Activated CD8-positive, alpha-beta T cell treated with anti-CD3 and anti-CD28 coated beads, Interleukin-2, amount 10 ng/mL, durations not matched to agents 7 days and 5 days (primary cell): Measurements from ENCODE around the gene SPIN3. TPM values are rescaled to one million over a fixed set of nuclear protein-coding genes. Genes with fewer than 3 reads are reported as not detected.
"Not testable (repeated sequence)": the region's sequence is repeated elsewhere in the genome, so short reads cannot be mapped to it uniquely, and the experiment has no call there.

Source experiments
- ATAC-seq: fragments of 150-1000 bp; cut with Tn5 transposase; one replicate; pipeline ENCODE4 v1.10.0; 2021; ENCODE audit warnings: moderate library complexity
- CTCF ChIA-PET: fragments of 350-600 bp; sonication (Branson Sonifier 250); formaldehyde crosslinking; loops from one replicate; lab custom pipeline; 2021; ENCODE audit warnings: antibody characterized with exemption; lab: Charles Lee
- POLR2A ChIA-PET: fragments of 350-600 bp; sonication (Branson Sonifier 250); formaldehyde crosslinking; loops from one replicate; lab custom pipeline; 2021; ENCODE audit warnings: antibody characterized with exemption; lab: Charles Lee
- DNase-seq: peaks from one replicate; pipeline ENCODE4 v3.0.0-alpha.2; 2020
- H3K27ac Mint-ChIP-seq: one replicate; pipeline ENCODE4 v1.8.0; 2021; ENCODE audit warnings: mild to moderate bottlenecking, mixed read lengths
- H3K27me3 Mint-ChIP-seq: one replicate; pipeline ENCODE4 v1.8.0; 2021; ENCODE audit warnings: low read depth, mixed read lengths
- H3K36me3 Mint-ChIP-seq: one replicate; pipeline ENCODE4 v1.8.0; 2021; ENCODE audit warnings: low read depth, mixed read lengths
- H3K4me1 Mint-ChIP-seq: one replicate; pipeline ENCODE4 v1.8.0; 2021; ENCODE audit warnings: low read depth, mixed read lengths
- H3K4me3 Mint-ChIP-seq: one replicate; pipeline ENCODE4 v1.8.0; 2021; ENCODE audit warnings: mild to moderate bottlenecking, mixed read lengths
- H3K9me3 Mint-ChIP-seq: one replicate; pipeline ENCODE4 v1.8.0; 2022; ENCODE audit warnings: mixed read lengths; ENCODE audit not compliant: insufficient read depth
- total RNA-seq, 2 experiments: library from RNA; stranded (reverse); gene quantifications; one replicate each; pipeline ENCODE4 v1.2.3, GENCODE V29; 2021

The SPIN3 gene
- total RNA-seq, 2 experiments from 2014 or later, result 5.9 to 7.2 TPM

GRCh38 chrX:56947699-56948098 is 47.6 kb downstream of the SPIN3 start:
- Mint-ChIP-seq H3K9me3 (no peaks in the 10 kb centered on the region), H3K4me1 (no peaks in the 10 kb centered on the region), H3K4me3 (no peak overlapping the region), H3K27ac (no peak overlapping the region), H3K36me3 (no peaks in the 10 kb centered on the region), H3K27me3 (no peaks in the 10 kb centered on the region)
- CTCF ChIA-PET, result no interaction called here
- POLR2A ChIA-PET, result no interaction called here
- no peak for ATAC-seq
- DNase-seq, result no peak

- CTCF ChIA-PET, POLR2A ChIA-PET, H3K36me3 Mint-ChIP-seq, H3K4me1 Mint-ChIP-seq, ATAC-seq, H3K27ac Mint-ChIP-seq, H3K9me3 Mint-ChIP-seq, H3K27me3 Mint-ChIP-seq, DNase-seq, H3K4me3 Mint-ChIP-seq: not testable (repeated sequence)
These were observed 49.1 kb downstream of the SPIN3 start for GRCh38 chrX:56946201-56946600.

- not testable (repeated sequence) for H3K9me3 Mint-ChIP-seq, H3K4me3 Mint-ChIP-seq, DNase-seq
These were observed 50.1 kb downstream of the SPIN3 start for GRCh38 chrX:56945226-56945625.

GRCh38 chrX:56943264-56943663 is 52.1 kb downstream of the SPIN3 start:
- Mint-ChIP-seq H3K27me3 (no peaks in the 10 kb centered on the region), H3K4me3 (no peak overlapping the region), H3K36me3 (no peaks in the 10 kb centered on the region), H3K4me1 (no peaks in the 10 kb centered on the region), H3K27ac (no peak overlapping the region), H3K9me3 (no peaks in the 10 kb centered on the region)
- ChIA-PET POLR2A (no interaction called here), CTCF (no interaction called here)
- ATAC-seq (no peak), DNase-seq (no peak)

More at GRCh38 chrX:56945226-56945625, 50.1 kb downstream of the SPIN3 start:
- H3K4me1 Mint-ChIP-seq, H3K27me3 Mint-ChIP-seq, POLR2A ChIA-PET, ATAC-seq, CTCF ChIA-PET, H3K36me3 Mint-ChIP-seq, H3K27ac Mint-ChIP-seq: not testable (repeated sequence)

Other genes with a start within 250 kb of the SPIN3 start
- 10 to 100 TPM in 1 of 2 experiments, 1 to 10 TPM in 1; 9.0 to 10.3 TPM for gene SPIN2B, start 126.0 kb upstream of the SPIN3 start, total RNA-seq
- under 1 TPM; 0.45 to 0.63 TPM for gene SPIN2A, start 141.9 kb upstream of the SPIN3 start, total RNA-seq